GM18502 (cell line): ENCODE measurements around the gene OPCML.

Experiments used
- ATAC-seq: cut with Tn5 transposase; IDR thresholded peaks from one replicate; pipeline ENCODE4 v1.9.1; 2021; ENCODE audit warnings: mild to moderate bottlenecking; ENCODE audit not compliant: unreplicated experiment, poor library complexity

The OPCML gene

GRCh38 chr11:133106417-133106816 lies 425.9 kb downstream of the OPCML start:
- no peak for ATAC-seq

GRCh38 chr11:133104009-133104744 lies 428.1 kb downstream of the OPCML start:
- no peak for ATAC-seq

GRCh38 chr11:133096981-133097380 lies 435.3 kb downstream of the OPCML start:
- ATAC-seq = no peak

GRCh38 chr11:133086518-133086917 lies 445.8 kb downstream of the OPCML start:
- ATAC-seq = no peak

GRCh38 chr11:133082841-133083488 lies 449.3 kb downstream of the OPCML start:
- ATAC-seq = peak; percentile 91

- no peak for ATAC-seq
Measured at GRCh38 chr11:133082453-133082781, 449.9 kb downstream of the OPCML start.

- no peak for ATAC-seq
Measured at GRCh38 chr11:133081730-133082452, 450.4 kb downstream of the OPCML start.

- ATAC-seq = no peak
Measured at GRCh38 chr11:133081020-133081419, 451.3 kb downstream of the OPCML start.

- ATAC-seq = peak; percentile 49
Measured at GRCh38 chr11:133078591-133079404, 453.5 kb downstream of the OPCML start.

- no peak for ATAC-seq
Measured at GRCh38 chr11:133078012-133078411, 454.3 kb downstream of the OPCML start.

- no peak for ATAC-seq
Measured at GRCh38 chr11:133075351-133075750, 456.9 kb downstream of the OPCML start.

- no peak for ATAC-seq
Measured at GRCh38 chr11:133072858-133073582, 459.3 kb downstream of the OPCML start.

GRCh38 chr11:133072378-133072777 lies 459.9 kb downstream of the OPCML start:
- no peak for ATAC-seq

GRCh38 chr11:133070791-133071190 lies 461.5 kb downstream of the OPCML start:
- no peak for ATAC-seq

- ATAC-seq = no peak
Measured at GRCh38 chr11:133070021-133070713, 462.1 kb downstream of the OPCML start.

- no peak for ATAC-seq
Measured at GRCh38 chr11:133065847-133066485, 466.3 kb downstream of the OPCML start.

GRCh38 chr11:133064961-133065360 lies 467.3 kb downstream of the OPCML start:
- ATAC-seq = no peak

- no peak for ATAC-seq
Measured at GRCh38 chr11:133064152-133064877, 468.0 kb downstream of the OPCML start.
